HCT116 (cell line): ENCODE results near the gene GID4. TPM values are rescaled to one million over a fixed set of nuclear protein-coding genes. Genes with fewer than 3 reads are reported as not detected.

ENCODE experiments used
- ATAC-seq: fragments of 200-7000 bp; cut with Tn5 transposase; 2 replicates; pipeline ENCODE4 v1.9.1; 2020; ENCODE audit warnings: mild to moderate bottlenecking, moderate library complexity
- BruUV-seq: library from RNA; stranded (reverse); fragments of 400-500 nt; replicated peaks from 2 replicates; lab custom pipeline; 2021; lab: Mats Ljungman, UMichigan
- CTCF ChIA-PET: fragments of 300-600 bp; sonication (Branson Sonifier 250); formaldehyde crosslinking; loops from one replicate; lab custom pipeline; 2021; ENCODE audit warnings: antibody characterized with exemption; lab: Charles Lee
- POLR2A ChIA-PET: fragments of 300-600, 350-600 bp; sonication (Branson Sonifier 250); formaldehyde crosslinking; loops from one replicate; lab custom pipeline; 2021; ENCODE audit warnings: antibody characterized with exemption; lab: Charles Lee
- RAD21 ChIA-PET, 2 experiments: fragments of 300-600 bp; sonication (Branson Sonifier 250); formaldehyde crosslinking; loops; one replicate each; lab custom pipeline; 2023; ENCODE audit warnings: low total read pairs in 2 of 2; ENCODE audit not compliant: uncharacterized antibody in 2 of 2, unreplicated experiment in 2 of 2, low non-redundant PET in 1 of 2; lab: Charles Lee
- DNase-seq: peaks from one replicate; pipeline ENCODE4 v3.0.0-alpha.2; 2010; ENCODE audit warnings: low read depth, low spot score
- H2AFZ ChIP-seq: fragments of 200-600 bp; shearing (Covaris generic), sonication (generic); 2 replicates; pipeline ENCODE4 v1.6.1; 2017; ENCODE audit warnings: low read depth, mixed run types, mixed read lengths, antibody characterized with exemption, low read length; ENCODE audit not compliant: poor library complexity, severe bottlenecking
- H3K27ac ChIP-seq: 2 replicates; pipeline ENCODE4 v1.5.1; 2012; ENCODE audit warnings: low read depth, low read length
- H3K27me3 ChIP-seq: fragments of 200-600 bp; sonication (generic); 2 replicates; pipeline ENCODE4 v1.6.1; 2016; ENCODE audit warnings: mixed run types, low read length, mixed read lengths; ENCODE audit not compliant: insufficient read depth
- H3K36me3 ChIP-seq, 2 experiments: fragments of 200-500 bp in 1 of 2; fragments of 200-600 bp in 1 of 2; sonication (Bioruptor generic) in 1 of 2; sonication (generic) in 1 of 2; 2 replicates each; pipeline versions ENCODE4 v1.5.1 to v1.6.1; 2014 to 2016; ENCODE audit warnings: low read length in 2 of 2, inconsistent platforms in 1 of 2, mixed read lengths in 1 of 2, mixed run types in 1 of 2; ENCODE audit not compliant: insufficient read depth in 2 of 2, control insufficient read depth in 1 of 2
- H3K4me1 ChIP-seq, 2 experiments: fragments of 200-600 bp in 1 of 2; sonication (generic) in 1 of 2; 2 replicates each; pipeline versions ENCODE4 v1.5.1 to v1.6.1; 2012 to 2017; ENCODE audit warnings: low read length in 2 of 2, inconsistent platforms in 1 of 2, mild to moderate bottlenecking in 1 of 2, mixed read lengths in 1 of 2, mixed run types in 1 of 2, moderate library complexity in 1 of 2; ENCODE audit not compliant: insufficient read depth in 2 of 2, control insufficient read depth in 1 of 2
- H3K4me2 ChIP-seq: fragments of 200-600 bp; sonication (generic); 2 replicates; pipeline ENCODE4 v1.6.1; 2017; ENCODE audit warnings: mixed run types, low read length, mixed read lengths
- H3K4me3 ChIP-seq, 2 experiments: fragments of 200-600 bp in 1 of 2; sonication (generic) in 1 of 2; replicated peaks in 1 of 2; 2 replicates each; pipeline ENCODE4 v1.5.1; 2011 to 2016; ENCODE audit warnings: low read length in 2 of 2, control low read depth in 1 of 2, low read depth in 1 of 2, mild to moderate bottlenecking in 1 of 2, mixed read lengths in 1 of 2, mixed run types in 1 of 2
- H3K79me2 ChIP-seq: fragments of 200-600 bp; sonication (generic); 2 replicates; pipeline ENCODE4 v1.6.1; 2017; ENCODE audit warnings: mild to moderate bottlenecking, mixed run types, low read length, moderate library complexity, mixed read lengths; ENCODE audit not compliant: insufficient read depth
- H3K9ac ChIP-seq: fragments of 200-600 bp; sonication (generic); 2 replicates; pipeline ENCODE4 v1.6.1; 2016; ENCODE audit warnings: low read length, mixed read lengths
- H3K9me2 ChIP-seq: fragments of 200-600 bp; sonication (generic), shearing (Covaris generic); 2 replicates; pipeline ENCODE4 v1.6.1; 2017; ENCODE audit warnings: mixed run types, mild to moderate bottlenecking, moderate library complexity; ENCODE audit not compliant: insufficient read depth
- H3K9me3 ChIP-seq, 2 experiments: fragments of 200-500 bp in 1 of 2; fragments of 200-600 bp in 1 of 2; sonication (Bioruptor generic) in 1 of 2; sonication (generic) in 1 of 2; 2 replicates each; pipeline ENCODE4 v1.6.1; 2014 to 2017; ENCODE audit warnings: low read length in 2 of 2, mixed read lengths in 2 of 2, inconsistent platforms in 1 of 2, low read depth in 1 of 2, mild to moderate bottlenecking in 1 of 2, mixed run types in 1 of 2, moderate library complexity in 1 of 2; ENCODE audit not compliant: control insufficient read depth in 1 of 2, insufficient read depth in 1 of 2
- H4K20me1 ChIP-seq: fragments of 200-600 bp; sonication (generic), shearing (Covaris generic); 2 replicates; pipeline ENCODE4 v1.6.1; 2017; ENCODE audit warnings: mixed run types, mild to moderate bottlenecking, moderate library complexity; ENCODE audit not compliant: insufficient read depth
- ATF3 ChIP-seq: IDR thresholded peaks from 2 replicates; pipeline ENCODE4 v1.6.1; 2012
- CBX3 ChIP-seq: IDR thresholded peaks from 2 replicates; pipeline ENCODE4 v1.6.1; 2012; ENCODE audit warnings: low read depth
- CEBPB ChIP-seq: IDR thresholded peaks from 2 replicates; pipeline ENCODE4 v1.6.1; 2012; ENCODE audit warnings: low read depth
- EGR1 ChIP-seq: IDR thresholded peaks from 2 replicates; pipeline ENCODE4 v1.6.1; 2012; ENCODE audit warnings: low read depth
- ELF1 ChIP-seq: IDR thresholded peaks from 2 replicates; pipeline ENCODE4 v1.6.1; 2012; ENCODE audit warnings: low read depth, borderline replicate concordance
- EZH2 ChIP-seq: fragments of 200-600 bp; sonication (generic); IDR thresholded peaks from 2 replicates; pipeline ENCODE4 v1.6.1; 2017; ENCODE audit warnings: antibody characterized with exemption, mixed run types
- JUND ChIP-seq: IDR thresholded peaks from 2 replicates; pipeline ENCODE4 v1.6.1; 2012
- POLR2A ChIP-seq: IDR thresholded peaks from 2 replicates; pipeline ENCODE4 v1.7.0; 2011; ENCODE audit warnings: borderline replicate concordance; ENCODE audit not compliant: insufficient read depth, insufficient read length; ENCODE audit errors: extremely low read depth
- POLR2AphosphoS5 ChIP-seq: IDR thresholded peaks from 2 replicates; pipeline ENCODE4 v1.6.1; 2011; ENCODE audit warnings: mild to moderate bottlenecking, low read depth, low read length, moderate library complexity
- RAD21 ChIP-seq: IDR thresholded peaks from 2 replicates; pipeline ENCODE4 v1.6.1; 2012; ENCODE audit warnings: low read depth, mild to moderate bottlenecking
- REST ChIP-seq: IDR thresholded peaks from 2 replicates; pipeline ENCODE4 v1.6.1; 2012; ENCODE audit warnings: low read depth
- SP1 ChIP-seq: IDR thresholded peaks from 2 replicates; pipeline ENCODE4 v1.6.1; 2012; ENCODE audit warnings: low read depth
- SRF ChIP-seq: IDR thresholded peaks from 2 replicates; pipeline ENCODE4 v1.6.1; 2012; ENCODE audit warnings: low read depth
- YY1 ChIP-seq: IDR thresholded peaks from 2 replicates; pipeline ENCODE4 v1.6.1; 2011; ENCODE audit warnings: low read length, low read depth, moderate library complexity, mild to moderate bottlenecking; ENCODE audit not compliant: insufficient replicate concordance; ENCODE audit errors: extremely low read depth
- ZBTB33 ChIP-seq: IDR thresholded peaks from 2 replicates; pipeline ENCODE4 v1.6.1; 2011; ENCODE audit warnings: mild to moderate bottlenecking, low read length, moderate library complexity; ENCODE audit not compliant: insufficient replicate concordance; ENCODE audit errors: extremely low read depth
- ZFX ChIP-seq: fragments of 450-650 bp; IDR thresholded peaks from 2 replicates; pipeline ENCODE4 v1.6.1; 2017
- intact Hi-C: fragments of 100-400 bp; cut with micrococcal nuclease; formaldehyde crosslinking; loops from 2 replicates; pipeline ENCODE4 v1.10.0; 2022
- total RNA-seq: library from RNA; stranded (reverse); gene quantifications from one replicate; pipeline ENCODE4 v1.2.1, GENCODE V29; 2021; ENCODE audit not compliant: unreplicated experiment
- TF ChIP-seq, protein P1 (sequence below): IDR thresholded peaks from 2 replicates; pipeline ENCODE4 v1.6.1; 2012
- TF ChIP-seq, protein P2 (sequence below), 3 experiments: fragments of 200-600 bp in 1 of 3; sonication (generic) in 1 of 3; IDR thresholded peaks in 2 of 3; conservative IDR thresholded peaks in 1 of 3; 2 replicates each; pipeline ENCODE4 v1.5.1; 2012 to 2017; ENCODE audit warnings: low read depth in 2 of 3, low read length in 2 of 3, antibody characterized with exemption in 1 of 3, borderline replicate concordance in 1 of 3, control low read depth in 1 of 3, mild to moderate bottlenecking in 1 of 3, mixed read lengths in 1 of 3, mixed run types in 1 of 3, moderate library complexity in 1 of 3; ENCODE audit not compliant: insufficient read depth in 1 of 3

GID4 gene
- total RNA-seq, 1 experiment from 2014 or later = 10.8 TPM

DNA sequence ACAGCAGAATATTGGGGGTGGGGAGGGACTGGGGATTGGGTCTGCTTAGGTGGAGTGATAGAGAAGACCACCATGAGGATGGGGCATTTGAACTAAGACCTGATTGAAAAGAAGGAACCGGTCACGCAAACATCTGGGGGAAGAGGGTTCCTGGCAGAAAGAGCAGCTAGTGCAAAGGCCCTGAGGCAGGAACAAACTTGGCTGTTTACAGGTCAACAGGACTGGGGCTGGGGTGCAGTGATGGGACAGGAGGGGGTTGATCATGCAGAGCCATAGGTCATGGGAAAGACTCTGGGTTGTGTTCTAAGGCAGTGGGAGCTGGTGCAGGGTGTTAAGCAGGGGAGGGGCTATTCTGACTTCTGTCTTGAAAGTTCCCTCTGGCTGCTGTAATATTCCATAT lies 50.4 kb downstream of the GID4 start:
- DNase-seq (no peak), ATAC-seq (no peak)
- H3K27ac ChIP-seq = no peak overlapping the region
- no TSS peak for BruUV-seq
- no peaks in the 10 kb centered on the region for H3K9me3 ChIP-seq
- no peak overlapping the region for H2AFZ ChIP-seq
- ChIA-PET CTCF (no interaction called here), RAD21 (no interaction called here), POLR2A (no interaction called here)
- peaks cover 27% of the 10 kb centered on the region for H3K79me2 ChIP-seq
- H3K36me3 ChIP-seq = peaks cover 4 to 7% of the 10 kb centered on the region in 2 experiments; a peak in 3 of 4 replicates
- H3K9ac ChIP-seq = no peak overlapping the region
- peaks cover 8 to 22% of the 10 kb centered on the region in 2 experiments; a peak in 3 of 4 replicates for H3K4me1 ChIP-seq
- H3K9me2 ChIP-seq = no peaks in the 10 kb centered on the region
- intact Hi-C loops = no loop called here
- H3K4me2 ChIP-seq = peak overlapping the region; percentile 91
- TF ChIP-seq POLR2AphosphoS5 (no peak), CEBPB (no peak), YY1 (no peak), ZBTB33 (no peak), REST (no peak), EGR1 (no peak), ZFX (no peak), CBX3 (no peak), ELF1 (no peak), ATF3 (no peak), POLR2A (no peak), EZH2 (no peak), RAD21 (no peak), SP1 (no peak), SRF (no peak), JUND (no peak)
- TF ChIP-seq, protein P1, sequence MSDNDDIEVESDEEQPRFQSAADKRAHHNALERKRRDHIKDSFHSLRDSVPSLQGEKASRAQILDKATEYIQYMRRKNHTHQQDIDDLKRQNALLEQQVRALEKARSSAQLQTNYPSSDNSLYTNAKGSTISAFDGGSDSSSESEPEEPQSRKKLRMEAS = no peak
- TF ChIP-seq, protein P2, sequence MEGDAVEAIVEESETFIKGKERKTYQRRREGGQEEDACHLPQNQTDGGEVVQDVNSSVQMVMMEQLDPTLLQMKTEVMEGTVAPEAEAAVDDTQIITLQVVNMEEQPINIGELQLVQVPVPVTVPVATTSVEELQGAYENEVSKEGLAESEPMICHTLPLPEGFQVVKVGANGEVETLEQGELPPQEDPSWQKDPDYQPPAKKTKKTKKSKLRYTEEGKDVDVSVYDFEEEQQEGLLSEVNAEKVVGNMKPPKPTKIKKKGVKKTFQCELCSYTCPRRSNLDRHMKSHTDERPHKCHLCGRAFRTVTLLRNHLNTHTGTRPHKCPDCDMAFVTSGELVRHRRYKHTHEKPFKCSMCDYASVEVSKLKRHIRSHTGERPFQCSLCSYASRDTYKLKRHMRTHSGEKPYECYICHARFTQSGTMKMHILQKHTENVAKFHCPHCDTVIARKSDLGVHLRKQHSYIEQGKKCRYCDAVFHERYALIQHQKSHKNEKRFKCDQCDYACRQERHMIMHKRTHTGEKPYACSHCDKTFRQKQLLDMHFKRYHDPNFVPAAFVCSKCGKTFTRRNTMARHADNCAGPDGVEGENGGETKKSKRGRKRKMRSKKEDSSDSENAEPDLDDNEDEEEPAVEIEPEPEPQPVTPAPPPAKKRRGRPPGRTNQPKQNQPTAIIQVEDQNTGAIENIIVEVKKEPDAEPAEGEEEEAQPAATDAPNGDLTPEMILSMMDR (IDR thresholded peaks at IDR 0.05 in 2 of 3, conservative IDR thresholded peaks at IDR 0.05 in 1 of 3; ENCODE audit: borderline replicate concordance in 1 of 3, insufficient read depth in 1 of 3, low read depth in 2 of 3, low read length in 2 of 3) = no peak
- no peaks in the 10 kb centered on the region for H4K20me1 ChIP-seq
- 0 out of 4 replicates have a peak overlapping the region, but pooled peaks of 1 of the 2 experiments have one; percentile 98 for H3K4me3 ChIP-seq
- H3K27me3 ChIP-seq = no peaks in the 10 kb centered on the region
